Activated T-cell treated with anti-CD3 and anti-CD28 coated beads, Interleukin-2, amount 50 U/mL, for 72 hours (primary cell): Measurements from ENCODE around the gene UBE4B. TPM values are rescaled to one million over a fixed set of nuclear protein-coding genes. Genes with fewer than 3 reads are reported as not detected.
"Not testable (repeated sequence)": the region's sequence is repeated elsewhere in the genome, so short reads cannot be mapped to it uniquely, and the experiment has no call there.

ENCODE experiments used
- ATAC-seq, 2 donors: fragments of 150-1000 bp; cut with Tn5 transposase; replicated peaks in 1 of 2; 2 replicates each; pipeline ENCODE4 v1.10.0; 2021; ENCODE audit warnings: moderate library complexity in 2 of 2, mild to moderate bottlenecking in 1 of 2
- DNase-seq, 2 donors: peaks; one replicate each; pipeline ENCODE4 v3.0.0; 2021 to 2022; ENCODE audit warnings: mixed read lengths in 1 of 2
- H3K27ac Mint-ChIP-seq: one replicate; pipeline ENCODE4 v1.8.0; 2022; ENCODE audit warnings: mild to moderate bottlenecking, moderate library complexity, mixed read lengths
- H3K27me3 Mint-ChIP-seq: one replicate; pipeline ENCODE4 v1.8.0; 2022; ENCODE audit warnings: low read depth, mixed read lengths
- H3K36me3 Mint-ChIP-seq, 2 donors: one replicate each; pipeline ENCODE4 v1.8.0; 2022; ENCODE audit warnings: mixed read lengths in 2 of 2, mild to moderate bottlenecking in 1 of 2; ENCODE audit not compliant: insufficient read depth in 2 of 2
- H3K4me1 Mint-ChIP-seq: one replicate; pipeline ENCODE4 v1.8.0; 2022; ENCODE audit warnings: low read depth, mixed read lengths
- H3K4me3 Mint-ChIP-seq, 2 donors: one replicate each; pipeline ENCODE4 v1.8.0; 2022; ENCODE audit warnings: mild to moderate bottlenecking in 2 of 2, mixed read lengths in 2 of 2, moderate library complexity in 2 of 2
- H3K9me3 Mint-ChIP-seq, 2 donors: one replicate each; pipeline ENCODE4 v1.8.0; 2022; ENCODE audit warnings: mixed read lengths in 2 of 2
- total RNA-seq, 2 donors: library from RNA; stranded (reverse); gene quantifications; one replicate each; pipeline ENCODE4 v1.2.3, GENCODE V29; 2022

Gene UBE4B
- total RNA-seq, 2 donors from 2014 or later, result 24.7 to 25.6 TPM

DNA sequence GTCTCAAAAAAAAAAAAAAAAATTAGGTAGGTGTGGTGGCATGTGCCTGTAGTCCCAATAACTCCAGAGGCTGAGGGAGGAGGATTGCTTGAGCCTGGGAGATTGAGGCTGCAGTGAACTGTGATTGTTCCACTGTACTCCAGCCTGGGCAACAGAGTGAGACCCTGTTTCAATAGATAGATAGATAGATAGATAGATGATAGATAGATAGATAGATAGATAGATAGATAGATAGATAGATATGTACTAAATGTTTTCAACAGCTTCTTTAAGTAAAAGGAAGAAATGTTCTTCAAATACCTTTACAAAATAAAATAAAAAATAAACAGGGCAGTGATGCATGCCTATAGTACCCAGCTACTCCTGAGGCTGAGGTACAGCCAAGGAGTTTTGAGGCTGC, 187.4 kb downstream of the UBE4B start:
- no peak for ATAC-seq
- no peak overlapping the region for H3K27ac Mint-ChIP-seq

GRCh38 chr1:10220657-10221056, 187.9 kb downstream of the UBE4B start:
- not testable (repeated sequence) for H3K27me3 Mint-ChIP-seq, H3K4me3 Mint-ChIP-seq, DNase-seq, H3K36me3 Mint-ChIP-seq, H3K27ac Mint-ChIP-seq, H3K9me3 Mint-ChIP-seq, ATAC-seq
- peaks cover 25% of the 10 kb centered on the region for H3K4me1 Mint-ChIP-seq

More for the DNA sequence above, 187.4 kb downstream of the UBE4B start:
- peaks cover 30% of the 10 kb centered on the region for H3K4me1 Mint-ChIP-seq
- no peaks in the 10 kb centered on the region for H3K27me3 Mint-ChIP-seq
- H3K9me3 Mint-ChIP-seq, result no peaks in the 10 kb centered on the region
- H3K36me3 Mint-ChIP-seq, result no peaks in the 10 kb centered on the region
- H3K4me3 Mint-ChIP-seq, result no peak overlapping the region
- no peak for DNase-seq

GRCh38 chr1:10225573-10225972, 192.8 kb downstream of the UBE4B start:
- DNase-seq (no peak), ATAC-seq (no peak)
- Mint-ChIP-seq H3K27ac (no peak overlapping the region), H3K27me3 (no peaks in the 10 kb centered on the region), H3K9me3 (no peaks in the 10 kb centered on the region), H3K36me3 (no peaks in the 10 kb centered on the region), H3K4me1 (peaks cover 5% of the 10 kb centered on the region), H3K4me3 (no peak overlapping the region)

DNA sequence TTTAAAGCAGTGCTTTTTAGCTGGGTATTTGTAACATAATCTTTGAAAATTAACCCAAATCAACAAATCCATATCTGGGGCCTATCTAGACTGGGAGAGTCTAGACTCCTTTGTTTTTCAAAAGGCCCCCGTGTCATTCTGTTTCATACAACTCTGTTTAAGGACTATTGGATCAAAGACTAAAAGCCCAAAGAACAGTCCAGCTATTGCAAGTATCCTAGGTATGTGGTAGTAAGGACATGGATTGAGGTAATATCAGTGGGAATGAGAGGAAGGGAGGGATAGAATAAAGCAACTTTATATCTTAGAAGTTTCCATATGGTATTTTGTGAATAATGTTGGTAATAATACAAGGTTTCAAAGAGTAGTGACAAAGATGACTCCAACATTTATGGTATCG, 195.8 kb downstream of the UBE4B start:
- no peak overlapping the region for H3K27ac Mint-ChIP-seq
- no peaks in the 10 kb centered on the region for H3K9me3 Mint-ChIP-seq
- H3K4me1 Mint-ChIP-seq, result peaks cover 5% of the 10 kb centered on the region
- DNase-seq (no peak), ATAC-seq (no peak)
- no peaks in the 10 kb centered on the region for H3K27me3 Mint-ChIP-seq
- H3K4me3 Mint-ChIP-seq, result no peak overlapping the region
- no peaks in the 10 kb centered on the region for H3K36me3 Mint-ChIP-seq

DNA sequence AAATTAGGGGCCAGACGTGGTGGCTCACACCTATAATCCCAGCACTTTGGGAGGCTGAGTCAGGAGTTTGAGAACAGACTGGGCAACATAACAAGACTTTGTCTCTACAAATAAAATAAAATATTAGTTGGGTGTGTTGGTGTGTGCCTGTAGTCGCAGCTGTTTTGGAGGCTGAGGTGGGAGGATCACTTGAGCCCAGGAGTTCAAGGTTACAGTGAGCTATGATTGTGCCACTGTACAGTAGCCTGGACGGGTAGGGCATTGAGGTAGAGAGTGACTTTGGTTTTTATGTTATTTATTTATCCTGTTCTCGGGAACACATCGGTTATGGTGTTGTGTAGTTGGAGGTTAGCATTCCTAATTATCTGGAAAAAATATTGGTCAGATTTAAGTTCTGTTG, 197.1 kb downstream of the UBE4B start:
- H3K27me3 Mint-ChIP-seq, result no peaks in the 10 kb centered on the region
- no peaks in the 10 kb centered on the region for H3K36me3 Mint-ChIP-seq
- peak overlapping the region; percentile 68 for H3K27ac Mint-ChIP-seq
- H3K4me3 Mint-ChIP-seq, result no peak overlapping the region
- peaks cover 5% of the 10 kb centered on the region for H3K4me1 Mint-ChIP-seq
- ATAC-seq (no peak), DNase-seq (no peak)
- no peaks in the 10 kb centered on the region for H3K9me3 Mint-ChIP-seq

Other genes with a start within 250 kb of the UBE4B start
- gene CLSTN1, start 209.0 kb upstream of the UBE4B start, total RNA-seq, result 10 to 100 TPM; 31.7 to 34.1 TPM
- gene CTNNBIP1, start 122.7 kb upstream of the UBE4B start, total RNA-seq, result 10 to 100 TPM; 16.3 to 21.6 TPM
- 10 to 100 TPM; 22.7 to 24.5 TPM for gene LZIC, start 89.6 kb upstream of the UBE4B start, total RNA-seq
- gene NMNAT1, start 89.5 kb upstream of the UBE4B start, total RNA-seq, result 10 to 100 TPM; 12.3 to 13.7 TPM
- not detected for gene RBP7, start 35.7 kb upstream of the UBE4B start, total RNA-seq
- gene KIF1B, start 177.6 kb downstream of the UBE4B start, total RNA-seq, result 10 to 100 TPM; 12.5 to 16.6 TPM